Gastroesophageal sphincter (tissue), 4 donors: ENCODE results near the gene MVB12B. TPM values are rescaled to one million over a fixed set of nuclear protein-coding genes. Genes with fewer than 3 reads are reported as not detected.

Source experiments
- small RNA-seq, 4 donors: library from RNA; depleted of rRNA; stranded (forward); fragments of <200 nt; gene quantifications; one replicate each; pipeline ENCODE3, GENCODE V24; 2016
- total RNA-seq, 4 donors: library from RNA; depleted of rRNA; stranded (reverse); fragments of >200 nt; gene quantifications; one replicate each; pipeline ENCODE4 v1.1.0, GENCODE V29; 2016

Gene MVB12B
- total RNA-seq, 4 donors from 2014 or later = 12.0 to 25.2 (median 15.9) TPM

Small RNA genes lying within 50 kb of the gene (small RNA-seq; reads per million reads assigned to genes)
- 0 to 0.09 (median 0) reads per million in 4 donors for gene RF00108
